GM12864 (cell line): Measurements from ENCODE around the gene MLST8.

Experiments
- DNase-seq: peaks from one replicate; pipeline ENCODE4 v3.0.0-alpha.2; 2011; ENCODE audit warnings: low read depth
- H3K4me3 ChIP-seq: 2 replicates; pipeline ENCODE4 v1.5.1; 2011; ENCODE audit warnings: mild to moderate bottlenecking, low read depth, low read length, control low read depth
- CTCF ChIP-seq: IDR thresholded peaks from 2 replicates; pipeline ENCODE4 v1.5.1; 2011; ENCODE audit warnings: low read depth, mild to moderate bottlenecking, moderate library complexity, low read length, control low read depth, inconsistent platforms; ENCODE audit errors: missing control alignments

Gene MLST8

DNA sequence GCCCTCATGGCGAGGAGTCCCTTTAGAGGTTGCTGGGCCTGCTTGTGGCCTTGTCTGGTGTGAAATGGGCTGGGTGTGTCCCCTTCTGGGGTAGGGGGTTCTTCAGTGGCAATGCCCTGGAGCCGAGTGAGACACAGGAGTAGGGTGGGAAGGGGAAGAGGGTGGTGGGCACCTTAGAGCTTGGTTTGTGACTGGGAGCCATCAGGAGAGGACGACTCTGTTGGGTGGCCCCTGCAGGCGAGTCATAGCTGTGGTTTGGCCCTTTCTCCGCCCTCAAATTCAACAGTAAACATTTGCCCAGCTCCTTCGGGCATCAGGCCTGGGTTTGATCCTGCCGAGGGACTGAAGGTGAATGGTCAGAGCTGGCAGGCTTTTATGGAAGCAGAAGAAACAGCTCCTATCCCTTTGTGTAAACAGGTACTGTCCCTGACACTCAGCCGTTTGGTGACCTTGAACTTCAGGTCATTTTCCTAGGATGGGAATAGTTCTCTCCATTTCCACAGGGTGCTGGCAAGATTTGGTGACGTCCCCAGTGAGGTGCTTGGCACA, 21.1 kb downstream of the MLST8 start:
- no peak overlapping the region for H3K4me3 ChIP-seq
- no peak for DNase-seq
- no peak for TF ChIP-seq CTCF

DNA sequence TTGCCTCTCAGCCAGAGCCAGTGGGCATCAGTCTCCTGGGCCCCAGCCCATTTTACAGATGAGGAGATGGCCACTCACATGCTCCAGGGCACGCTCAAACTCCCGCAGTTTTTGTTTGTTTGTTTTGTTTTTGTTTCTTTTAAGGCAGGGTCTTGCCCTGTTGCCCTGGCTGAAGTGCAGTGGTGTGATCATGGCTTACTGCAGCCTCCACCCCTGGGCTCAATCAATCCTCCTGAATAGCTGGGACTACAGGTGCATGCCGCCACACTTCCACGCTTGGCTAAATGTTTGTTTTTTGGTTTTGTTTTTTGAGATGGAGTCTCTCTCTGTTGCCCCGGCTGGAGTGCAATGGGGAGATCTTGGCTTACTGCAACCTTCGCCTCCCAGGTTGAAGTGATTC, 21.7 kb downstream of the MLST8 start:
- DNase-seq: no peak
- TF ChIP-seq CTCF: no peak
- H3K4me3 ChIP-seq: no peak overlapping the region

GRCh38 chr16:2228161-2228824, 23.0 kb downstream of the MLST8 start:
- no peak for DNase-seq
- no peak for TF ChIP-seq CTCF

GRCh38 chr16:2229091-2229490, 23.8 kb downstream of the MLST8 start:
- TF ChIP-seq CTCF: no peak
- no peak overlapping the region for H3K4me3 ChIP-seq
- no peak for DNase-seq

More at GRCh38 chr16:2228161-2228824, 23.0 kb downstream of the MLST8 start:
- no peak overlapping the region for H3K4me3 ChIP-seq

DNA sequence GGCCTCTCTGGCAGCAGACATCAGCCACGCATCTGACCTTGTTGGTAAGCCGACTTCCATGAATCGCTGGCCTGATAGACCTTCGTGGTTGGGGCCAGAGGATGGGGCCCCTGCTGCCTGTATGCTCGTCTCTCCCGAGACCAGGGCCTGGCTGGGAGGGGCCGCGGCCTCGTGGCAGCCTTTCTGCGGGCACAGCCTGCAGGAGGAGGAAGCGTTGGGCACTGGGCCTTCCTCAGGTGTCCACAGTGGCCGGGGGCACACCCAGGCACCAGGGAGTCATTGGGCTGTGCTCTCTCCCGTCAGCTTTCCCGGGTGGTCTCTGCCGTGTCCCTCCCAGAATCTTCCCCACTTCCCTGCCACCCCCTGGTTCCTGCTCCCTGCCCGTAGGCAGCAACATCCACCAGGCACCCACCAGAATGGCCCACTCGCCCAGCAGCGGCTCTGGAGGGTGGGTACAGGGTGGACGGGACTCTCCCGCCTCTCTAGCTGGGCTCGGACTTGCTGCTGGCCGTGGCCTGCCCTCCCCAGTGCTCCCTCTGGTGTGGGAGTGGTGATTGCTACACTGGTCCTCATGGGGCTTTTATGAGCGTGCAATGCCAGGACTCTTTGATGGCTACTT, 24.5 kb downstream of the MLST8 start:
- DNase-seq: no peak
- no peak for TF ChIP-seq CTCF
- H3K4me3 ChIP-seq: no peak overlapping the region

GRCh38 chr16:2230376-2230775, 25.1 kb downstream of the MLST8 start:
- DNase-seq: no peak
- no peak for TF ChIP-seq CTCF
- no peak overlapping the region for H3K4me3 ChIP-seq
